ENCODE measurements around the gene DCDC2C. TPM values are rescaled to one million over a fixed set of nuclear protein-coding genes. Genes with fewer than 3 reads are reported as not detected.

The DCDC2C gene
- total RNA-seq, 2 experiments from 2014 or later = not detected

DNA sequence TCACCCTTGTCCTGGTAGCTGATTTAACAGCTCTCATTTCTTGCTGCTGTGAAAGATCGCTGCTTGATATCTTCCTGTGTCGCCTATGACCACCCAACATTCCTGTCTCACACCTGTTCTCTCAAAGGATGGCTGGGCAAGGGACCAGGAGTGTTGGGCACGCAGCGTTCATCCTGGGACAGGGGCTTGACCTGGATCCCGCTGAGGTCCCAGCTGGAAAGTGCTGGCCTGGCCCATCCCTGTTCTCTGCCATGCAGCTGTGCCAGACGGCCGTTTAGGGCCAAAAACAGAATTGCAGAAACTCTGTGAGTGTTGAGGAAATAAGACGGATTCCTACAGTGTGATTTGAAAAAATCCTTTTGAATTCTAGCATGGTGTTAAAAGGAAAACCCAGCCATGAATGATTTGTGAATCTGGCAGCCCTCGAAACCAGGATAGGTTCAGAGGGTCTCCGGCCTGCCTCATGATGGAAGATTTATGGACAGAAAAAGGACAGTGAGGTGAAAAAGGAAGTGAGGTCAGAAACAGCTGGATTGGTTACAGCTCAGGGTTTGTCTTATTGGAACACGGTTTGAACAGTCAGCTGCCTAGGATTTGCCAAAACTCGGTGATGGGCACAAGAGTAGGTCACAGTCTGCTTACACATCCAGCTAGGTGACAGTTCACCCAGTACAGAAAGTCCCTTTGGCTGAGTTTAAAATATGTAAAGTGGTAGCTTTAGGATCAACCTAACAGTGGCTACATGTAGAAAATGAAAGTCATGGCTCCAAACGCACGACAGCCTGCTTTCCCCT is 164.8 kb downstream of the DCDC2C start:
- DNase-seq = no peak
- Mint-ChIP-seq H3K4me3 (no peak overlapping the region), H3K27me3 (no peaks in the 10 kb centered on the region), H3K27ac (no peak overlapping the region), H3K9me3 (no peaks in the 10 kb centered on the region), H3K36me3 (ENCODE audit: low read depth) (no peaks in the 10 kb centered on the region), H3K4me1 (no peaks in the 10 kb centered on the region)
- ChIA-PET POLR2A (no interaction called here), CTCF (no interaction called here)

DNA sequence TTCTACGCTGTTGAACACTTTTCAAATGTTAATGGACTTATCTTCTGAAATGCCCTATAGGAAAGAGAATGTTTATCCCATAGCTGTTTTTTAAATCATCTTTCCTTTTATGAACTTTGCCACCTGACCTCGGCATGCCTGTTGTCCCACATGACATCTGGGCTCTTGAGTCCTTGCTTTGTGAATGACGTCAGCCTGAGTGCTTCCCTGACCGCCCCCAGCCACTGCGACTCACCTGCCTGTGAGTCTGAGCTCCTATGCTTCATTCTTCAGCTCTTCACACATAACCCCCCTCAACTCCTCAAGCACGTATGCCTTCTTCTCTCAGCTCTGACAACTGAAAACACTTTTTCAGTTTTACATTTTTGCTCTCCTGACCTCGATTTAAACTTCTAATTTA is 166.8 kb downstream of the DCDC2C start:
- CTCF ChIA-PET = no interaction called here
- Mint-ChIP-seq H3K36me3 (ENCODE audit: low read depth) (no peaks in the 10 kb centered on the region), H3K4me1 (no peaks in the 10 kb centered on the region), H3K27ac (no peak overlapping the region), H3K27me3 (no peaks in the 10 kb centered on the region), H3K4me3 (no peak overlapping the region), H3K9me3 (no peaks in the 10 kb centered on the region)
- no peak for DNase-seq
- POLR2A ChIA-PET = interaction anchor here (0.6 kb wide), 1 partner anchor 1652 kb away, joined by 4 read pairs; no protein-coding TSS in a partner anchor

DNA sequence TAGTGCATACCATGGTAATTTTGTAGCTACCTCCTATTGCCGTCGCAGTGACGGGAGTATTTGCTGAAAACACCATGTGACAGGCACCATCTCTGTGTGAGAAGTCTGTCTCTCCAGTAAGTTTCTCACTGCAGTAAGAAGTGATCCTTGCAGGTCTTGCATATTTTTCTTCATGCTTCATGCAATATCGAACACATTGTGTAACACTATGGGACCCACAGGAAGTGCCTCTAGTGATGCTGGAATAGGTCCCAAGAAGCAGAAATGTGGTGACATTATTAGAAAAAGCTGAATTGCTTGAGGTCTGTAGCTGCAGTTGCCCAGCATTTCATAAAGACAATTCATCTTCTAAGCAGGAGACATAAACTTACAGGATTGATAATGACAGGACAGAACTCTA is 167.6 kb downstream of the DCDC2C start:
- POLR2A ChIA-PET = interaction anchor here (0.6 kb wide), 1 partner anchor 1651 kb away, joined by 4 read pairs; no protein-coding TSS in a partner anchor
- Mint-ChIP-seq H3K9me3 (no peaks in the 10 kb centered on the region), H3K27ac (no peak overlapping the region), H3K27me3 (no peaks in the 10 kb centered on the region), H3K36me3 (ENCODE audit: low read depth) (no peaks in the 10 kb centered on the region), H3K4me3 (no peak overlapping the region), H3K4me1 (no peaks in the 10 kb centered on the region)
- CTCF ChIA-PET = no interaction called here
- no peak for DNase-seq

DNA sequence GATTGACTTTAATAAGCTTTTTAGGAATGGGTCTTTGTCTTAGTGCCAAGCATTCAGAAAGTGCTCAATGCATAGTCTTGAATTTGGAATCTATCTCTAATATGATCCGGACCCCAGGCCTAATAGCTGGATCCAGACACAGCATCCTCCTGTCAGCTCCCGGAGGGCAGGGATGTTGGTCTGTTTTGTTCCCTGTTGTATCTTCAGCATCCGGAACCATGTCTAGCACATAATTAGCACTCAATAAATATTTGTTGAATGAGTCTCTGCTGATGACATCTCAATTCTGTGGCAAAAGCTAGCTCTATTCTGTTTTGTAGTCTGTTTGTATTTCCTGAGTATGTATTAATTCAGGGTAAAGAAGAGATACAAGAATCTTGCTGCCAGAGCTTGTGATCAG is 169.1 kb downstream of the DCDC2C start:
- H3K4me1 Mint-ChIP-seq = no peaks in the 10 kb centered on the region
- no peaks in the 10 kb centered on the region for H3K9me3 Mint-ChIP-seq
- no peak overlapping the region for H3K4me3 Mint-ChIP-seq
- DNase-seq = no peak
- ChIA-PET CTCF (no interaction called here), POLR2A (no interaction called here)
- H3K36me3 Mint-ChIP-seq (ENCODE audit: low read depth) = no peaks in the 10 kb centered on the region
- no peak overlapping the region for H3K27ac Mint-ChIP-seq
- H3K27me3 Mint-ChIP-seq = no peaks in the 10 kb centered on the region

DNA sequence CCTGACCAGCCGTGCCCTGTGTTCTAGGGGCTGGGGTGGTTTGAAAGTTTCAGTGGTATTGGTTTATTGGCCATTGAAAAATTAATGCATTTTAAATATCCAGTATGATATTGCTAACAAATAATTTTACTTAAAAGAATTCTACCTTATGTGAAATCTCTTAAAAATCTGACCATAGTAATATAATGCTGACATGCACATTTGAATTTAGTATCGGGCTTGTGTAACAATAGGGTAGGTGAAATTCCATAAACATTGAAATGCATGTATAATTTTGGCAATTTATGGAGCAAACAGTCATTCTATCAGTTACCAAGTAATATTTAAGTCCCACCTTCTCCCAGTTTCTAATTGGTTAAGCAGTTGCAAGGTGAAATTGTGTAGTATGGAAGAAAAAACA is 170.5 kb downstream of the DCDC2C start:
- H3K36me3 Mint-ChIP-seq (ENCODE audit: low read depth) = no peaks in the 10 kb centered on the region

DNA sequence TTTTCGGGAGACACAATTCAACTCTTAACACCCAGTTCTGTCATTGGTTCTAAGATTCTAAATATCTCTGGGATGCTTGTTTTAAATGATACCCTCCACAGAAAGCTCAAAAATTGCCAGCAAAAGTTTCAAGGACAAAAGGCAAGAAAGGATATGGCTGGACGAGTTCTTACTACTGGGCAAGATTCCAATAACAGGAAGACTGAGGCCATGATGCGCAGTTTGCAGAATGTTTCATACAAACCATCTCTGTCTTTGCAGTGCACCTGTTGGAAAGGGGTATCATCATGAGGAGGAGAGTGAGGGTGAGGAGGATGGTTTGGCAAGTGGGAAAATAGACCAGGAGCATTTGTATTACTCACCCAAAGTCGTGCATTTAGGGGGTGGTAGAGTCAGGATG is 172.8 kb downstream of the DCDC2C start:
- Mint-ChIP-seq H3K4me3 (no peak overlapping the region), H3K27me3 (no peaks in the 10 kb centered on the region), H3K36me3 (ENCODE audit: low read depth) (no peaks in the 10 kb centered on the region), H3K4me1 (no peaks in the 10 kb centered on the region), H3K27ac (no peak overlapping the region), H3K9me3 (no peaks in the 10 kb centered on the region)
- DNase-seq = no peak
- POLR2A ChIA-PET = no interaction called here
- CTCF ChIA-PET = no interaction called here

More for the DNA sequence above, 170.5 kb downstream of the DCDC2C start:
- H3K4me1 Mint-ChIP-seq = no peaks in the 10 kb centered on the region
- H3K27ac Mint-ChIP-seq = no peak overlapping the region
- DNase-seq = no peak
- H3K9me3 Mint-ChIP-seq = no peaks in the 10 kb centered on the region
- no peak overlapping the region for H3K4me3 Mint-ChIP-seq
- no peaks in the 10 kb centered on the region for H3K27me3 Mint-ChIP-seq
- POLR2A ChIA-PET = no interaction called here
- CTCF ChIA-PET = no interaction called here

DNA sequence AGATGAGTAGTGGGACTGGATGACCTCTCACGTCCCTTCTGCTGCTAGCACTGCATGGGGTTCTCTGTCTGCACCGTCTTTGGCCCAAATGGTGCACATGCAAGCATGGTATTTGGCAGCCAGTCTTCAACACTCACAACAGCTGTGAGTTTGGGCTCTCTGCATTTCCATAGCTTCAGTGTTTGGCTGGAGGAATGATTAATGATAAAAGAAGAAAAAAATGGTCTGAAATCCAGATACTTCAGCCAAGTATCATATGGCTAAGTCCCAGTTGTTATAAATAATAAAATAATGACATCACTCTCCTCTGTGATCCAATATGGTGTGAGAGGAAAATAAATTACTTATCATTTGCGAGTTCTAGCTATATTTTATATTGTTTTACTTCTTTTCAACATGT is 173.3 kb downstream of the DCDC2C start:
- H3K36me3 Mint-ChIP-seq (ENCODE audit: low read depth) = no peaks in the 10 kb centered on the region
- H3K4me1 Mint-ChIP-seq = no peaks in the 10 kb centered on the region
- no peak for DNase-seq
- H3K27ac Mint-ChIP-seq = no peak overlapping the region
- no peaks in the 10 kb centered on the region for H3K9me3 Mint-ChIP-seq
- POLR2A ChIA-PET = no interaction called here
- CTCF ChIA-PET = no interaction called here
- H3K27me3 Mint-ChIP-seq = no peaks in the 10 kb centered on the region
- no peak overlapping the region for H3K4me3 Mint-ChIP-seq

DNA sequence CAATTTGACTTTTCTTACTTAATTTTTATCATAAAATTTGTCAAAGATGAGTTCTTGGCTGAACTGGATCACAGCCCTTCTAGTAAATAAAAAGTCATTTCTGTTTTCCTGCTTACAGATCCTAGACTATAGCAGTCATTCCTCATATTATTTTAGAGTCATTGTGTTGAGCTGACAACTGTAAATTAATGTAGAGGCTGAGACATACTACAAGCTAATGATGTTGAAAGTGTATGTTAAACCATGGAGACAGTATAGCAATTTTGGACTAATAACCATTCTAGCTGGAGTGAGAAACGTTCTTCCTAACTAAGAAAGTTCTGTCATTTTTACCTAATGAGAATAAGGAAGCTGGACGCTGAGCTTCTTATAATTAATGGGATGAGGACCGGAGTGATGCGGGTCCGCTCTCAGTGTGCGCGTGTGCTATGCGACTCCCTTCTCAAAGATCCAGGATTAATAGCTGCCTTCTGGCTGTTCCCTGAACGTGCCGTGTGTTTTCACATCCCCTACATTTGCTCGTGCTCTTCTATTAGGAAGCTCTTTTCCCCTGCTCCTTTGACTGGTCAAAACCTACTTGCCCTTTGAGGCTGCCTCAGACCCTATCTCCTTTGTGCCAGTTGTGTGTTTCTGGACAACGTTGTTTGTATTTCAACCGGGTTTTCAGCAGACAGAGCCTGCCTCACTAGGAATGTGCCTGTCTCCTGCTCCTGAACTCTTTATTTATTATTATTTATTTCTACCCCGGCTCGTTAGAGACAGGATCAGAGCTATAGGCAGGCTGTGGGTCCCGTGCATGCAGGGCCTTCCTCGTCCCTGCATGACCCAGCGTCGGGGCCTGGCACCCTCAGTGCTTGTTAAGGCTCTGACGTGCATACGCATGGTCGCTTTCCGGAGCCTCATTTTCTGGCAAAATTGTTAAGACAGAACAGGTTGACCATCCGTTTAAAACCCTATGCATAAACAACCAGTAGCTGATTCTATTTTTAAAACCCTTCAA is 182.6 kb downstream of the DCDC2C start:
- Mint-ChIP-seq H3K4me1 (no peaks in the 10 kb centered on the region), H3K4me3 (no peak overlapping the region), H3K27ac (no peak overlapping the region), H3K36me3 (ENCODE audit: low read depth) (no peaks in the 10 kb centered on the region), H3K9me3 (no peaks in the 10 kb centered on the region), H3K27me3 (no peaks in the 10 kb centered on the region)
- DNase-seq = no peak
- CTCF ChIA-PET = no interaction called here
- POLR2A ChIA-PET = no interaction called here

DNA sequence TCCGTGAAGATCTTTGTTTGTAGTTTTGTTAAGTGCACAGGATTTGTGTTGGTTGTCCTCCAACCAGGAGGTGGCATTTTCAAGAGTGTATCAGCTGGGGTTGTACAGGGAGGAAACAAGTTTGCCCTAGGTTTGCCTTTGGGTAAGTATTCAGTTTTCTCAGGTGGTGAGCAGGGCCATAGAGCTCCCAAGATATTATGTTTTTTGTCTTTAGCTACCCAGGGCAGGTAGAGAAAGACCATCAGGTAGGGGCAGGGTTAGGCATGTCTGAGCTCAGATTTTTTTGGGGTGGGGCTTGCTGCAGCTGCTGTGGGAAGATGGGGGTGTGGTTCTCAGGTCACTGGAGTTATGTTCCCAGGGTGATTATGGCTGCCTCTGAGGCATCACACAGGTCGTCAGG is 191.6 kb downstream of the DCDC2C start:
- Mint-ChIP-seq H3K27me3 (no peaks in the 10 kb centered on the region), H3K9me3 (peaks cover 2% of the 10 kb centered on the region), H3K4me1 (no peaks in the 10 kb centered on the region), H3K36me3 (ENCODE audit: low read depth) (no peaks in the 10 kb centered on the region), H3K27ac (no peak overlapping the region), H3K4me3 (no peak overlapping the region)
- CTCF ChIA-PET = no interaction called here
- POLR2A ChIA-PET = no interaction called here
- DNase-seq = no peak

Other genes with a start within 250 kb of the DCDC2C start
- 10 to 100 TPM; 45.7 to 48.2 TPM for gene ADI1, start 184.0 kb upstream of the DCDC2C start, total RNA-seq
- 10 to 100 TPM; 18.7 to 26.0 TPM for gene RNASEH1, start 145.2 kb upstream of the DCDC2C start, total RNA-seq
- 1,000 to 10,000 TPM; 1,311 to 1,331 TPM for gene RPS7, start 128.3 kb upstream of the DCDC2C start, total RNA-seq
- under 1 TPM in 1 of 2 experiments, not detected in 1; 0.35 TPM for gene COLEC11, start 108.5 kb upstream of the DCDC2C start, total RNA-seq
- not detected for gene ALLC, start 45.4 kb upstream of the DCDC2C start, total RNA-seq